Neuronal stem cell (in vitro differentiated cells): ENCODE data around the gene ATP8B1.
A peak's percentile ranks its signal among the peaks of the same experiment; 100 is the strongest.

Source experiments
- DNase-seq: peaks from one replicate; pipeline ENCODE4 v3.0.0-alpha.2; 2013; ENCODE audit warnings: low spot score
- H2AFZ ChIP-seq: one replicate; pipeline ENCODE4 v1.6.1; 2013; ENCODE audit warnings: mild to moderate bottlenecking, low read length, inconsistent platforms
- H2AK5ac ChIP-seq: 2 replicates; pipeline ENCODE4 v1.6.1; 2013; ENCODE audit warnings: low read depth, mild to moderate bottlenecking, inconsistent platforms, low read length, moderate library complexity, mixed read lengths
- H2BK120ac ChIP-seq: 2 replicates; pipeline ENCODE4 v1.6.1; 2013; ENCODE audit warnings: low read depth, mild to moderate bottlenecking, inconsistent platforms, low read length, moderate library complexity, mixed read lengths
- H2BK12ac ChIP-seq: one replicate; pipeline ENCODE4 v1.6.1; 2013; ENCODE audit warnings: low read length, inconsistent platforms
- H2BK15ac ChIP-seq: 2 replicates; pipeline ENCODE4 v1.6.1; 2013; ENCODE audit warnings: mild to moderate bottlenecking, low read length, inconsistent platforms, mixed read lengths
- H2BK5ac ChIP-seq: one replicate; pipeline ENCODE4 v1.6.1; 2013; ENCODE audit warnings: inconsistent platforms, mild to moderate bottlenecking, low read length, moderate library complexity
- H3K14ac ChIP-seq: one replicate; pipeline ENCODE4 v1.6.1; 2013; ENCODE audit warnings: low read length, inconsistent platforms
- H3K18ac ChIP-seq: 2 replicates; pipeline ENCODE4 v1.6.1; 2013; ENCODE audit warnings: low read length, inconsistent platforms
- H3K23ac ChIP-seq: 2 replicates; pipeline ENCODE4 v1.6.1; 2013; ENCODE audit warnings: low read depth, mild to moderate bottlenecking, mixed read lengths, low read length, inconsistent platforms; ENCODE audit not compliant: poor library complexity
- H3K27ac ChIP-seq: replicated peaks from 3 replicates; pipeline ENCODE4 v1.5.1; 2013; ENCODE audit warnings: low read length, inconsistent platforms
- H3K27me3 ChIP-seq, 3 experiments: 2 replicates each; pipeline ENCODE4 v1.6.1; 2013; ENCODE audit warnings: low read length in 3 of 3, mild to moderate bottlenecking in 2 of 3, inconsistent platforms in 1 of 3, low read depth in 1 of 3, mixed read lengths in 1 of 3, moderate library complexity in 1 of 3; ENCODE audit not compliant: control insufficient read depth in 3 of 3, insufficient read depth in 3 of 3
- H3K36me3 ChIP-seq, 2 donors: replicated peaks in 1 of 2; 2 replicates each; pipeline ENCODE4 v1.6.1; 2013; ENCODE audit warnings: low read length in 2 of 2; ENCODE audit not compliant: control insufficient read depth in 2 of 2, insufficient read depth in 2 of 2
- H3K4ac ChIP-seq: 2 replicates; pipeline ENCODE4 v1.6.1; 2013; ENCODE audit warnings: inconsistent platforms, mild to moderate bottlenecking, low read length, moderate library complexity
- H3K4me1 ChIP-seq, 2 donors: 1 replicate in 1 of 2; 2 replicates in 1 of 2; pipeline ENCODE4 v1.6.1; 2013; ENCODE audit warnings: low read length in 2 of 2, low read depth in 1 of 2; ENCODE audit not compliant: control insufficient read depth in 2 of 2, insufficient read depth in 1 of 2
- H3K4me2 ChIP-seq: one replicate; pipeline ENCODE4 v1.6.1; 2013; ENCODE audit warnings: mild to moderate bottlenecking, low read length, inconsistent platforms; ENCODE audit not compliant: insufficient read depth, poor library complexity, severe bottlenecking
- H3K4me3 ChIP-seq, 2 donors: 2 replicates each; pipeline ENCODE4 v1.5.1; 2013; ENCODE audit warnings: low read length in 2 of 2, mild to moderate bottlenecking in 2 of 2, inconsistent platforms in 1 of 2, moderate library complexity in 1 of 2
- H3K79me1 ChIP-seq: one replicate; pipeline ENCODE4 v1.6.1; 2013; ENCODE audit warnings: low read depth, mild to moderate bottlenecking, inconsistent platforms, low read length, moderate library complexity
- H3K9ac ChIP-seq: one replicate; pipeline ENCODE4 v1.6.1; 2013; ENCODE audit warnings: mild to moderate bottlenecking, low read depth, low read length, inconsistent platforms; ENCODE audit not compliant: poor library complexity
- H3K9me3 ChIP-seq, 2 donors: replicated peaks in 1 of 2; 2 replicates each; pipeline versions ENCODE3 to v1.6.1; 2013; ENCODE audit warnings: low read length in 2 of 2, mild to moderate bottlenecking in 2 of 2, inconsistent platforms in 1 of 2, low read depth in 1 of 2, mixed read lengths in 1 of 2, moderate library complexity in 1 of 2; ENCODE audit not compliant: control insufficient read depth in 2 of 2, insufficient read depth in 1 of 2
- H4K8ac ChIP-seq: one replicate; pipeline ENCODE4 v1.6.1; 2013; ENCODE audit warnings: low read depth, mild to moderate bottlenecking, inconsistent platforms, low read length, moderate library complexity
- H4K91ac ChIP-seq: one replicate; pipeline ENCODE4 v1.6.1; 2013; ENCODE audit warnings: low read length, low read depth, mild to moderate bottlenecking, inconsistent platforms; ENCODE audit not compliant: poor library complexity
- WGBS, 2 donors: extraction: QIAGEN DNeasy Blood & Tissue Kit; methylation state at CpG; one replicate each; pipeline ENCODE4 v1.1.7; 2013; ENCODE audit warnings: missing lambda C conversion rate in 2 of 2, mixed read lengths in 1 of 2; ENCODE audit not compliant: insufficient read length in 2 of 2, insufficient replicate concordance in 1 of 2; ENCODE audit errors: extremely low coverage in 2 of 2; 5-methylcytosine and 5-hydroxymethylcytosine counted together

Gene ATP8B1

DNA sequence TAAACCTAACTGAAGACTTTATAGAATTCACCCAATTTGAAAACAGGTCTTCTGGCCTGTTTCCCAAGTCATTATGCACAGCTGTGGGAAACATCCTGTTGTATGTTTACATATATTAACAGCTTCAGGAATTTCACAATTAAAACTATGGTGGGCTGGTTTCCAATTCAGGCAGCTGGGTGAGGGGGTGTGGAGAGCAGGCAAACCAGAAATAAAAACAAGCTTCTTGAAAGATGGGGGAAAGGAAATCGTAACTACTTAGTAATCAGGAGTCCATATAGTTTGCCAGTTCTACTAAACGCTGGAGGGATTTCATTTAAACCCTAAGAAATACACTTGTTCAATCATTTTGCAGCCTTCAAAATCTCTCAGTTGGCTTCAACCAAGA is 22.8 kb downstream of the ATP8B1 start:
- no peak overlapping the region for H2BK15ac ChIP-seq
- no peak overlapping the region for H2BK12ac ChIP-seq
- H3K4me2 ChIP-seq, result no peak overlapping the region
- H3K36me3 ChIP-seq, result no peaks in the 10 kb centered on the region
- no peak overlapping the region for H4K8ac ChIP-seq
- H2BK120ac ChIP-seq, result no peak overlapping the region
- no peak overlapping the region for H3K27ac ChIP-seq
- H2AFZ ChIP-seq, result peak overlapping the region; percentile 69
- H3K4me1 ChIP-seq, result peaks cover 0 to 10% of the 10 kb centered on the region in 2 donors
- no peak overlapping the region for H3K23ac ChIP-seq
- no peak overlapping the region for H4K91ac ChIP-seq
- H3K14ac ChIP-seq, result no peak overlapping the region
- no peak overlapping the region for H2BK5ac ChIP-seq
- H3K4ac ChIP-seq, result no peak overlapping the region
- H3K27me3 ChIP-seq, result no peaks in the 10 kb centered on the region
- no peak overlapping the region for H3K18ac ChIP-seq
- no peak for DNase-seq
- no CpG with 5 or more reads among the region's 2 CpGs for WGBS, 2 donors
- no peaks in the 10 kb centered on the region for H3K79me1 ChIP-seq
- H3K9me3 ChIP-seq, result no peaks in the 10 kb centered on the region
- H3K9ac ChIP-seq, result no peak overlapping the region
- H3K4me3 ChIP-seq, result no peak overlapping the region
- H2AK5ac ChIP-seq, result no peak overlapping the region

DNA sequence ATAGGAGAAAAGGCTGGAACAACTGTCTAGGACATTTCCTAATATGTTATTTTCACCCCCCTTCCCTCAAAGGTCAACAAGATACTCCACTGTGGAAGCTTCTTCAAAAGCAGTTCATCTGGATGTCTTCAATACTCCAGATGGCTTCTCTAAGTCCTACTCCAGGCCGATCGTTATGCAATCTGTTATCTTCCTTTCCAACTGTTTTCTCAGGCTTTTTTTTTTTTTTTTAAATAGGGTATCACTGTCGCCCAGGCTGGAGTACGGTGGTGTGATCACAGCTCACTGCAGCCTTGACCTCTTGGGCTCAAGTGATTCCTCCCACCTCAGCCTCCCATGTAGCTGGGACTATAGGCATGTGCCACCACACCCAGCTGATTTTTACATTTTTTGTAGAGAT is 26.3 kb downstream of the ATP8B1 start:
- Histone ChIP-seq H3K23ac (no peak overlapping the region), H3K79me1 (no peaks in the 10 kb centered on the region), H2BK120ac (no peak overlapping the region), H3K9ac (no peak overlapping the region), H4K91ac (no peak overlapping the region), H2BK5ac (no peak overlapping the region), H2AK5ac (no peak overlapping the region), H2BK12ac (no peak overlapping the region), H2BK15ac (no peak overlapping the region), H2AFZ (no peak overlapping the region), H3K4ac (no peak overlapping the region), H3K27ac (no peak overlapping the region), H3K4me2 (no peak overlapping the region), H3K14ac (no peak overlapping the region), H3K18ac (no peak overlapping the region), H3K27me3 (no peaks in the 10 kb centered on the region), H4K8ac (no peak overlapping the region), H3K36me3 (no peaks in the 10 kb centered on the region), H3K4me1 (peaks cover 0 to 4% of the 10 kb centered on the region in 2 donors), H3K4me3 (no peak overlapping the region), H3K9me3 (no peaks in the 10 kb centered on the region)
- no CpG with 5 or more reads among the region's 4 CpGs for WGBS, 2 donors
- no peak for DNase-seq

- Histone ChIP-seq H2BK15ac (no peak overlapping the region), H3K4me1 (peaks cover 0 to 4% of the 10 kb centered on the region in 2 donors), H4K91ac (no peak overlapping the region), H3K79me1 (no peaks in the 10 kb centered on the region), H3K4me3 (no peak overlapping the region), H3K18ac (no peak overlapping the region), H2AFZ (no peak overlapping the region), H3K23ac (no peak overlapping the region), H3K36me3 (no peaks in the 10 kb centered on the region), H2BK5ac (no peak overlapping the region), H2BK12ac (no peak overlapping the region), H3K27me3 (no peaks in the 10 kb centered on the region), H2BK120ac (no peak overlapping the region), H2AK5ac (no peak overlapping the region), H3K27ac (no peak overlapping the region), H4K8ac (no peak overlapping the region), H3K9me3 (no peaks in the 10 kb centered on the region), H3K14ac (no peak overlapping the region), H3K4ac (no peak overlapping the region), H3K4me2 (no peak overlapping the region), H3K9ac (no peak overlapping the region)
- DNase-seq, result no peak
- WGBS, 2 donors, result no CpG with 5 or more reads among the region's 3 CpGs
Observed at GRCh38 chr18:57776354-57776753, 26.8 kb downstream of the ATP8B1 start.

GRCh38 chr18:57775937-57776336 is 27.2 kb downstream of the ATP8B1 start:
- Histone ChIP-seq H2AFZ (no peak overlapping the region), H3K4me1 (peaks cover 0 to 4% of the 10 kb centered on the region in 2 donors), H3K23ac (no peak overlapping the region), H4K8ac (no peak overlapping the region), H3K27ac (no peak overlapping the region), H3K36me3 (no peaks in the 10 kb centered on the region), H3K14ac (no peak overlapping the region), H3K9ac (no peak overlapping the region), H3K79me1 (no peaks in the 10 kb centered on the region), H4K91ac (no peak overlapping the region), H3K4ac (no peak overlapping the region), H2BK5ac (no peak overlapping the region), H2BK15ac (no peak overlapping the region), H3K9me3 (no peaks in the 10 kb centered on the region), H2BK120ac (no peak overlapping the region), H2AK5ac (no peak overlapping the region), H2BK12ac (no peak overlapping the region), H3K4me2 (no peak overlapping the region), H3K4me3 (no peak overlapping the region), H3K18ac (no peak overlapping the region), H3K27me3 (no peaks in the 10 kb centered on the region)
- WGBS, 2 donors, result no CpG with 5 or more reads among the region's 3 CpGs
- no peak for DNase-seq
